Measurements from ENCODE around the gene PTPRQ. TPM values are rescaled to one million over a fixed set of nuclear protein-coding genes. Genes with fewer than 3 reads are reported as not detected.

PTPRQ gene
- total RNA-seq, 1 donor from 2014 or later, result 0.07 TPM

DNA sequence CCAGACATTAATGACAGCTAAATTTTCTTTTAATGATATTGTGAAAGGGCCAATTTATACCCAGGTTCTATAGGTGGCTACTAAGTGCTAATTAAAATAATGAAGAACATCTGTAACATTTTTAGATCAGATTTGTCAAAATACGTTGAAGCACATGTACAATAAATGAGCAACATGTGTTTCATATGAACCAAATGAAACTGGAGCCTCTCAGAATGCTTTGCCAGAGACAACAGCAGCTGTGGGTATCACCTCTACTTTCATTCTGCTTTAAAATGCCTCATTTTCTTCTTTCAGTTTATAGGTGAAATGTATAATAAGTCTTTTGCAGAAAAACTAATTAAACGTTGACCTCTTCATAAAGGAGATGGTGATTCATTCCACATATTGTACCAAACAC, 237.3 kb downstream of the PTPRQ start:
- Histone ChIP-seq H3K36me3 (no peaks in the 10 kb centered on the region), H4K20me1 (ENCODE audit: low read depth) (no peaks in the 10 kb centered on the region), H2AFZ (replicated peaks) (no peak overlapping the region), H3K9me3 (ENCODE audit: low read depth) (no peaks in the 10 kb centered on the region), H3K4me2 (no peak overlapping the region), H3K9ac (no peak overlapping the region), H3K27ac (no peak overlapping the region), H3K27me3 (no peaks in the 10 kb centered on the region), H3K4me1 (no peaks in the 10 kb centered on the region), H3F3A (ENCODE audit: low read depth) (no peaks in the 10 kb centered on the region), H3K4me3 (no peak overlapping the region), H3K79me2 (ENCODE audit: low read depth) (no peaks in the 10 kb centered on the region)
- Mint-ChIP-seq H3K4me1 (no peaks in the 10 kb centered on the region), H3K4me3 (no peak overlapping the region), H3K36me3 (no peaks in the 10 kb centered on the region), H3K9me3 (no peaks in the 10 kb centered on the region), H3K27me3 (ENCODE audit: insufficient read depth, low read depth) (no peaks in the 10 kb centered on the region), H3K27ac (no peak overlapping the region)
- DNase-seq (ENCODE audit: low spot score), result no peak
- TF ChIP-seq, protein P1, sequence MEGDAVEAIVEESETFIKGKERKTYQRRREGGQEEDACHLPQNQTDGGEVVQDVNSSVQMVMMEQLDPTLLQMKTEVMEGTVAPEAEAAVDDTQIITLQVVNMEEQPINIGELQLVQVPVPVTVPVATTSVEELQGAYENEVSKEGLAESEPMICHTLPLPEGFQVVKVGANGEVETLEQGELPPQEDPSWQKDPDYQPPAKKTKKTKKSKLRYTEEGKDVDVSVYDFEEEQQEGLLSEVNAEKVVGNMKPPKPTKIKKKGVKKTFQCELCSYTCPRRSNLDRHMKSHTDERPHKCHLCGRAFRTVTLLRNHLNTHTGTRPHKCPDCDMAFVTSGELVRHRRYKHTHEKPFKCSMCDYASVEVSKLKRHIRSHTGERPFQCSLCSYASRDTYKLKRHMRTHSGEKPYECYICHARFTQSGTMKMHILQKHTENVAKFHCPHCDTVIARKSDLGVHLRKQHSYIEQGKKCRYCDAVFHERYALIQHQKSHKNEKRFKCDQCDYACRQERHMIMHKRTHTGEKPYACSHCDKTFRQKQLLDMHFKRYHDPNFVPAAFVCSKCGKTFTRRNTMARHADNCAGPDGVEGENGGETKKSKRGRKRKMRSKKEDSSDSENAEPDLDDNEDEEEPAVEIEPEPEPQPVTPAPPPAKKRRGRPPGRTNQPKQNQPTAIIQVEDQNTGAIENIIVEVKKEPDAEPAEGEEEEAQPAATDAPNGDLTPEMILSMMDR (IDR thresholded peaks at IDR 0.05), result no peak
- TF ChIP-seq EZH2 (IDR thresholded peaks at IDR 0.05), result no peak
- no peak for TF ChIP-seq EZH2phosphoT487 (IDR thresholded peaks at IDR 0.05)

DNA sequence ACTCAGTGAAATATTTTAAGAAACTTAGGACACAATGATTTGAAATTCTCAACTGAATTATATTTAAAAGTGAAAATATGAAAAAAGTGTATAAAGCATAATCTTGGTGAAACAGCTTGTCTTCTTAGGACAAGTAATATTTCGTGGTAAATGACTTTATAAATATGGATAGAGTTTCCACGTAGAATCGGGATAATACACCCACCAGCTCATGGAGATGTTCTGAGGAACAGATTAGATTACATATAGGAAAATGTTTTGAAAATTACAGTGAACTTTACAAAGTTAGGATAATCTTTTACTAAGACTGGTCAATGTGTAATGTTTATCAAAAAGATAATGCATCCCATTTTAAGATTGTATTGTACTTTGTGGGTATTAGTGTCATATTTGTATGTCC, 237.8 kb downstream of the PTPRQ start:
- H3K27me3 Mint-ChIP-seq (ENCODE audit: insufficient read depth, low read depth), result no peaks in the 10 kb centered on the region
- Histone ChIP-seq H3K9me3 (ENCODE audit: low read depth) (no peaks in the 10 kb centered on the region), H3K27ac (no peak overlapping the region), H3K79me2 (ENCODE audit: low read depth) (no peaks in the 10 kb centered on the region), H2AFZ (replicated peaks) (no peak overlapping the region), H3K4me2 (no peak overlapping the region), H3F3A (ENCODE audit: low read depth) (no peaks in the 10 kb centered on the region), H4K20me1 (ENCODE audit: low read depth) (no peaks in the 10 kb centered on the region), H3K4me3 (no peak overlapping the region), H3K27me3 (no peaks in the 10 kb centered on the region), H3K36me3 (no peaks in the 10 kb centered on the region), H3K9ac (no peak overlapping the region), H3K4me1 (no peaks in the 10 kb centered on the region)
- no peaks in the 10 kb centered on the region for H3K9me3 Mint-ChIP-seq
- no peaks in the 10 kb centered on the region for H3K36me3 Mint-ChIP-seq
- DNase-seq (ENCODE audit: low spot score), result no peak
- no peak overlapping the region for H3K27ac Mint-ChIP-seq
- H3K4me1 Mint-ChIP-seq, result no peaks in the 10 kb centered on the region
- no peak overlapping the region for H3K4me3 Mint-ChIP-seq
- TF ChIP-seq EZH2 (IDR thresholded peaks at IDR 0.05) (no peak), EZH2phosphoT487 (IDR thresholded peaks at IDR 0.05) (no peak)
- TF ChIP-seq, protein P1 (IDR thresholded peaks at IDR 0.05), result no peak

DNA sequence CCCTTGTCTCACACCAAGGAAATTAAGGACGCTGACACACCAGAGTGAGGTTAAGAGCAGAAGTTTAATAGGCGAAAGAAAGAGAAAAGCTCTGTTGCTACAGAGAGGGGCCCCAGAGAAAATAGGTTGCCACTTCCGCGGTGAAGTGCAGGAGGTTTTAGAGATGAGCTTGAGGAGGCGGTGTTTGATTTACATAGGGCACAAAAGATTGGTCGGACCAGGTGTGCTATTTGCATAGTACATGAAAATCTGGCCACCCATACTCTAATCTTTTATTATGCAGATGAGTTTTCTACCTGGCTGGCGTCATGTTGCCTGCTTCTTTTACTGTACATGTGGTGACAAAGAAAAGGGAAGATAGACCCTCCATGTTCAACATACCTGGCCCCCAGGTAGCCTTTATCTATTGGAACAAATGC, 240.1 kb downstream of the PTPRQ start:
- H3K4me3 Mint-ChIP-seq, result no peak overlapping the region
- peak overlapping the region; percentile 6 for H3K4me2 ChIP-seq
- TF ChIP-seq, protein P1 (IDR thresholded peaks at IDR 0.05), result no peak
- TF ChIP-seq EZH2 (IDR thresholded peaks at IDR 0.05) (no peak), EZH2phosphoT487 (IDR thresholded peaks at IDR 0.05) (no peak)

More for the DNA sequence above, 240.1 kb downstream of the PTPRQ start:
- Mint-ChIP-seq H3K9me3 (no peaks in the 10 kb centered on the region), H3K27me3 (ENCODE audit: insufficient read depth, low read depth) (no peaks in the 10 kb centered on the region), H3K4me1 (no peaks in the 10 kb centered on the region), H3K27ac (no peak overlapping the region), H3K36me3 (no peaks in the 10 kb centered on the region)
- H2AFZ ChIP-seq (replicated peaks), result no peak overlapping the region
- H3F3A ChIP-seq (ENCODE audit: low read depth), result no peaks in the 10 kb centered on the region
- no peak overlapping the region for H3K9ac ChIP-seq
- no peak overlapping the region for H3K27ac ChIP-seq
- no peaks in the 10 kb centered on the region for H3K4me1 ChIP-seq
- no peaks in the 10 kb centered on the region for H3K79me2 ChIP-seq (ENCODE audit: low read depth)
- H4K20me1 ChIP-seq (ENCODE audit: low read depth), result no peaks in the 10 kb centered on the region
- H3K4me3 ChIP-seq, result no peak overlapping the region
- peak; percentile 5 for DNase-seq (ENCODE audit: low spot score)
- no peaks in the 10 kb centered on the region for H3K27me3 ChIP-seq
- H3K9me3 ChIP-seq (ENCODE audit: low read depth), result no peaks in the 10 kb centered on the region
- no peaks in the 10 kb centered on the region for H3K36me3 ChIP-seq

Measured in neural progenitor cell (in vitro differentiated cells).